Adrenal gland (tissue), 5 donors: ENCODE data around the gene LIF.

Source experiments
- CTCF ChIP-seq, 6 experiments: fragments of 450-650 bp in 4 of 6; fragments of 200-600 bp in 2 of 6; sonication (generic) in 1 of 6; IDR thresholded peaks; 1 replicate in 5 of 6; 2 replicates in 1 of 6; pipeline versions ENCODE4 v1.5.1 to v1.8.0; 2016 to 2021; ENCODE audit warnings: antibody characterized with exemption in 6 of 6, mild to moderate bottlenecking in 2 of 6, moderate library complexity in 1 of 6
- POLR2A ChIP-seq, 2 donors: fragments of 450-650 bp; IDR thresholded peaks; one replicate each; pipeline ENCODE4 v1.6.1; 2017; ENCODE audit warnings: antibody characterized with exemption in 2 of 2, mild to moderate bottlenecking in 2 of 2, moderate library complexity in 1 of 2
- donor health status: DM: no; HTN: no; CAD: no.

GRCh38 chr22:30196141-30196879 lies 50.2 kb downstream of the LIF start:
- TF ChIP-seq CTCF (IDR thresholded peaks at IDR 0.05) (no peak), POLR2A (IDR thresholded peaks at IDR 0.05) (no peak)
